Measurements from ENCODE around the gene COL25A1. TPM values are rescaled to one million over a fixed set of nuclear protein-coding genes. Genes with fewer than 3 reads are reported as not detected.

The COL25A1 gene
- total RNA-seq, 1 donor from 2014 or later = 4.3 TPM

DNA sequence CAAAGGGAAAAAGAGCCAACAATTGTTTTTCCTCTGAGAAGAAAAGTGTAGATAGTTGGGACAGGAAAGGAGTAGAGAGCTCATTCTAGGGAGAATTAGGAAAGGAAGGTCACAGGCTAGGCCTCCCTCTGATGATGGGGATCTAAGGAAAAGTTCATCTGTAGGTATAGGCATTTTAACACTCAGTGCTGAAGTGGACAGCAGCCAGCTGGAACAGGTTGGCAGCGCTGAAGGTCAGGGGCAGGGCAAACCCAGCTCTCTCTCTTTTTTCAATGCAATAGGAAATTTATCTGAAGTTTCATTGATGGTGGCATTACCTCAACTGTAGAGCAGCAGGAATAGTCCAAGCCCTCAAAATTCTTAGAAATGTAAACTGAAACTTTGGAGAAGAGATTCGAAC, 441.1 kb downstream of the COL25A1 start:
- Histone ChIP-seq H3K4me3 (ENCODE audit: low read depth, low read length) (no peak overlapping the region), H3K27me3 (ENCODE audit: control insufficient read depth, insufficient read depth, low read length) (no peaks in the 10 kb centered on the region), H3K36me3 (ENCODE audit: control insufficient read depth, insufficient read depth, low read length) (no peaks in the 10 kb centered on the region)
- DNase-seq (ENCODE audit: low read depth) = no peak
- TF ChIP-seq, protein P1, sequence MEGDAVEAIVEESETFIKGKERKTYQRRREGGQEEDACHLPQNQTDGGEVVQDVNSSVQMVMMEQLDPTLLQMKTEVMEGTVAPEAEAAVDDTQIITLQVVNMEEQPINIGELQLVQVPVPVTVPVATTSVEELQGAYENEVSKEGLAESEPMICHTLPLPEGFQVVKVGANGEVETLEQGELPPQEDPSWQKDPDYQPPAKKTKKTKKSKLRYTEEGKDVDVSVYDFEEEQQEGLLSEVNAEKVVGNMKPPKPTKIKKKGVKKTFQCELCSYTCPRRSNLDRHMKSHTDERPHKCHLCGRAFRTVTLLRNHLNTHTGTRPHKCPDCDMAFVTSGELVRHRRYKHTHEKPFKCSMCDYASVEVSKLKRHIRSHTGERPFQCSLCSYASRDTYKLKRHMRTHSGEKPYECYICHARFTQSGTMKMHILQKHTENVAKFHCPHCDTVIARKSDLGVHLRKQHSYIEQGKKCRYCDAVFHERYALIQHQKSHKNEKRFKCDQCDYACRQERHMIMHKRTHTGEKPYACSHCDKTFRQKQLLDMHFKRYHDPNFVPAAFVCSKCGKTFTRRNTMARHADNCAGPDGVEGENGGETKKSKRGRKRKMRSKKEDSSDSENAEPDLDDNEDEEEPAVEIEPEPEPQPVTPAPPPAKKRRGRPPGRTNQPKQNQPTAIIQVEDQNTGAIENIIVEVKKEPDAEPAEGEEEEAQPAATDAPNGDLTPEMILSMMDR (IDR thresholded peaks at IDR 0.05; ENCODE audit: insufficient read depth, low read length, poor library complexity, severe bottlenecking) = no peak

DNA sequence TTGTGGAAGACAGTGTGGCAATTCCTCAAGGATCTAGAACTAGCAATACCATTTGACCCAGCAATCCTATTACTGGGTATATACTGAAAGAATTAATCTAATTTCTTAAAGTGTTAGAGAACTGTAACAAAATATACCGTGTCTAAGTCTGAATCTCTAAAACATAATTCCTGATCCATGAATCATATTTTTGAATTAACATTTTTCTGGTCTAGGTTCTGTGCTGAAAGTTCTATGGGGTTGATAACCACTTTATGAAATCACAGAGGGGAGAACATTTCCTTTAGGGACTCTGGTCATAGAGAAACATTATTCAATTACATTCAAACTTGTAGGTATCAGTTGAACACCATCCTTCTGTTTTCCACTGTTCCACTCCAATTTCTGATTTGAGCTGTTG, 447.7 kb downstream of the COL25A1 start:
- no peak overlapping the region for H3K4me3 ChIP-seq (ENCODE audit: low read depth, low read length)
- no peaks in the 10 kb centered on the region for H3K27me3 ChIP-seq (ENCODE audit: control insufficient read depth, insufficient read depth, low read length)
- TF ChIP-seq, protein P1 (IDR thresholded peaks at IDR 0.05; ENCODE audit: insufficient read depth, low read length, poor library complexity, severe bottlenecking) = no peak
- no peaks in the 10 kb centered on the region for H3K36me3 ChIP-seq (ENCODE audit: control insufficient read depth, insufficient read depth, low read length)
- no peak for DNase-seq (ENCODE audit: low read depth)

DNA sequence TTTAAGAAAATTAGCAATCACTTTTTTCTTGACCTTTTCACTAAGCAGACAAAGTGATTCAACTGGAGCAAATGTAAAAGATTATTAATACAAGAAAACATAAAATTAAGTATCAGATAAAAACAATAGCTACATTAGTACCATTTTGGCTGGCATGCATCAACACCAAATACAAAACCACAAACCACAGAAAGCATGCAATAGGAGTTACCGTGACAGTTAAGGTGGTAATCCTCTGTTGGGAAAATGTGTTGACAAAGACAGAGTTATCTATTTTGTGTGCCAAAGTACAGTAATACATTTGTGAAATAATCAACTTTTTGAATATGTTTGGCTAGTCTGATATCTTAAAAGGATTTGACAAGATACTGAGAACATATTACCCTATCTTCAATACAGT, 449.8 kb downstream of the COL25A1 start:
- Histone ChIP-seq H3K36me3 (ENCODE audit: control insufficient read depth, insufficient read depth, low read length) (no peaks in the 10 kb centered on the region), H3K27me3 (ENCODE audit: control insufficient read depth, insufficient read depth, low read length) (no peaks in the 10 kb centered on the region), H3K4me3 (ENCODE audit: low read depth, low read length) (no peak overlapping the region)
- TF ChIP-seq, protein P1 (IDR thresholded peaks at IDR 0.05; ENCODE audit: insufficient read depth, low read length, poor library complexity, severe bottlenecking) = no peak
- no peak for DNase-seq (ENCODE audit: low read depth)

DNA sequence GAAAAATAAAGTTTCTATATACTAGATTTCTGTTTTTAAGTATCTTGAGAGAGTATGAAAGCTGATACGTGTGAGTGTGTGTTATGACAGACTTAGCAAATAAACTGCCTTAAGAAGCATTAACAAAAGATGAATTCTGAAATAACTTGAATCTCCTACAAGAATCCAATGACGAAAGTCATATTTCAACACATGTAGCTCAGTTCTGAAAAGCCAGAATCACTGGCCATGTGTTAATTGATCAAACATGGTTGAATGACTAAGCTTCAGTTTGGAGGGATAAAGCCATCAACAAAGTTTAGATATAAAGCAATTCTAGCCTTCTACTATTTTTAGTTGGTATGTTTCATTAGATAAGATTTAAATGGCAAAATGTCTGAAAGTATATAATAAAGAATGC, 451.1 kb downstream of the COL25A1 start:
- no peak overlapping the region for H3K4me3 ChIP-seq (ENCODE audit: low read depth, low read length)
- TF ChIP-seq, protein P1 (IDR thresholded peaks at IDR 0.05; ENCODE audit: insufficient read depth, low read length, poor library complexity, severe bottlenecking) = no peak
- no peaks in the 10 kb centered on the region for H3K36me3 ChIP-seq (ENCODE audit: control insufficient read depth, insufficient read depth, low read length)
- no peaks in the 10 kb centered on the region for H3K27me3 ChIP-seq (ENCODE audit: control insufficient read depth, insufficient read depth, low read length)
- DNase-seq (ENCODE audit: low read depth) = no peak

DNA sequence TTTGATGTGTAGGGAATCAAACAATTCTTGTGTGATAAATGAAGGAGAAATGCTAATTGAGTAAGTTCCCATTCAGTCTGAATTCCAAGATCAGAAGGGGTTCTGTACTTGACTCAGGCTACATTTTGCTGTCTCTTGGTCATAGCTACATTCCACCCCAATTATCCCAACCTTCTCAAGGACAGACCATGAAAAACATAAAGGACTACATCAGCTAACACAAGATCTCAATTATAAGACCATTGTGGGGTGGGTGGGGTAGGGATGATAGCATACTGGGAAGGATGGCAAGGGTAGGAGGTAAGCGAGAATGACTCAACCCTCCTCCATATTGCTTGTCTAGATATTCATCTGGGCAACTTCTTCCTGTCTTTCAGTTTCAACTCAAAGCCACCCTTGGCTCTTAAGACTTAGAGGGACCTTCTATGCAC, 452.2 kb downstream of the COL25A1 start:
- TF ChIP-seq, protein P1 (IDR thresholded peaks at IDR 0.05; ENCODE audit: insufficient read depth, low read length, poor library complexity, severe bottlenecking) = no peak
- Histone ChIP-seq H3K4me3 (ENCODE audit: low read depth, low read length) (no peak overlapping the region), H3K27me3 (ENCODE audit: control insufficient read depth, insufficient read depth, low read length) (no peaks in the 10 kb centered on the region), H3K36me3 (ENCODE audit: control insufficient read depth, insufficient read depth, low read length) (no peaks in the 10 kb centered on the region)
- DNase-seq (ENCODE audit: low read depth) = no peak

DNA sequence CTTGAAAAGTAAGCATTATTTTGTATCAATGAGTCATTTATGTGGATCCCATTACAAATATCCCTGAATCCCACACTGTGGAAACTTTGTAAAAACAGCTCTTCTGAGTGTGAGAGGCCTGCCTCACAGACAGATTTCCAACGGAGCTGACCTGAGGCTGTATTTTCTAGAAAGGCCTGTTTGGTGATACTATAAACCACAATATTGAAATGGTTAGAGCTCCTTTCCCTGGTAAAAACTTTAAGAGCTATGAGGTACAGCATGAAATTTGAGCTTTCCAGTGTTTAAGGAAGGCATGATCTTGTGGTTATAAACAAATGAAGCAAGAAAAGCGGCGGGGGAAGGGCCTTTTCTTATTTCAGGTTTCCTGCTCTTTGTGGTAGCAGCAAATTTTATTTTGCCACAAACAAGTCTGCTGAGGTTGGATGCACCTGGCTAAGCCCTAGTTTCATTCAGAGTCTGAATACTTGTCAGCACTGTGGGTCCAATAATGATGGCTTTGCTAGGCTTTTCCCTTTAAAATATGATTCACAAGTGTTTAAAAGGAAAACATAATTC, 452.8 kb downstream of the COL25A1 start:
- TF ChIP-seq, protein P1 (IDR thresholded peaks at IDR 0.05; ENCODE audit: insufficient read depth, low read length, poor library complexity, severe bottlenecking) = no peak
- DNase-seq (ENCODE audit: low read depth) = peak; percentile 39

More for the DNA sequence above, 452.8 kb downstream of the COL25A1 start:
- Histone ChIP-seq H3K4me3 (ENCODE audit: low read depth, low read length) (no peak overlapping the region), H3K36me3 (ENCODE audit: control insufficient read depth, insufficient read depth, low read length) (no peaks in the 10 kb centered on the region), H3K27me3 (ENCODE audit: control insufficient read depth, insufficient read depth, low read length) (no peaks in the 10 kb centered on the region)
